Body of pancreas (tissue), 4 donors: ENCODE results near the gene MKNK1.

Experiments used
- CTCF ChIP-seq, 7 experiments: fragments of 450-650 bp in 4 of 7; fragments of 200-600 bp in 3 of 7; sonication (generic) in 3 of 7; IDR thresholded peaks; one replicate each; pipeline ENCODE4 v1.5.1; 2016 to 2019; ENCODE audit warnings: antibody characterized with exemption in 7 of 7
- POLR2A ChIP-seq, 3 donors: fragments of 450-650 bp; IDR thresholded peaks; one replicate each; pipeline ENCODE4 v1.6.1; 2016; ENCODE audit warnings: antibody characterized with exemption in 3 of 3, mild to moderate bottlenecking in 2 of 3

DNA sequence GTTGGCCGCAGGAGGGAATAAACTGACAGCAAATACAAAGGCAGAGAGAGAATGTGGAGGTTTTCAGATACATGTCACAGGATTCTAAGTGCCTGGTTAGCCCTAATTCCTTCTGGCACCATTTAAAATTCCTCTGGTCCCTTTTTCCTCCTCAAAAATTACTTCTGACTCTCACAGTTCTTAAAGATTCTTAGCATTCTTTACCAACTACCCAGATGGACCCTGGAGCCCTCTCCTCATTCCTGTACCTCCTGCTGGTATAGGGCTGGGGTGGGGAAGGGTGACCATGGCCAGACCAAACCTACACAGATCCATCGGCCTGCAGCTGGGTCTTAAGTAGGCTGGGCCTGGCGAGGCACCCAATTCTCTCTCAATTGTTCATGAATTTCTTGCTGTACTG, 7.2 kb downstream of the MKNK1 start:
- TF ChIP-seq CTCF (IDR thresholded peaks at IDR 0.05) = no peak
- no peak for TF ChIP-seq POLR2A (IDR thresholded peaks at IDR 0.05)
